ENCODE results near the gene SLC25A26. TPM values are rescaled to one million over a fixed set of nuclear protein-coding genes. Genes with fewer than 3 reads are reported as not detected.

The SLC25A26 gene
- total RNA-seq, 1 experiment from 2014 or later: 23.8 TPM

GRCh38 chr3:66403323-66403990 lies 182.7 kb downstream of the SLC25A26 start:
- Histone ChIP-seq H3K27ac (ENCODE audit: low read depth, low read length) (no peak overlapping the region), H4K20me1 (ENCODE audit: insufficient read depth) (no peaks in the 10 kb centered on the region), H3K4me2 (ENCODE audit: low read length) (no peak overlapping the region), H3K9ac (ENCODE audit: low read length) (no peak overlapping the region), H3K9me2 (ENCODE audit: insufficient read depth) (no peaks in the 10 kb centered on the region), H3K4me1 (ENCODE audit: control insufficient read depth in 1 of 2, insufficient read depth in 2 of 2, low read length in 2 of 2) (no peaks in the 10 kb centered on the region), H3K79me2 (ENCODE audit: insufficient read depth, low read length) (no peaks in the 10 kb centered on the region), H3K36me3 (ENCODE audit: control insufficient read depth in 1 of 2, insufficient read depth in 2 of 2, low read length in 2 of 2) (no peaks in the 10 kb centered on the region), H2AFZ (ENCODE audit: low read depth, low read length, poor library complexity, severe bottlenecking) (no peak overlapping the region), H3K9me3 (ENCODE audit: control insufficient read depth in 1 of 2, insufficient read depth in 1 of 2, low read depth in 1 of 2, low read length in 2 of 2) (no peaks in the 10 kb centered on the region), H3K27me3 (ENCODE audit: insufficient read depth, low read length) (no peaks in the 10 kb centered on the region), H3K4me3 (replicated peaks in 1 of 2; ENCODE audit: low read depth in 1 of 2, low read length in 2 of 2) (no peak overlapping the region)
- RAD21 ChIA-PET (ENCODE audit: low non-redundant PET in 1 of 2, low total read pairs in 2 of 2, uncharacterized antibody in 2 of 2, unreplicated experiment in 2 of 2): no interaction called here
- intact Hi-C loops (cut with micrococcal nuclease): no loop called here
- ATAC-seq (no peak), DNase-seq (ENCODE audit: low read depth, low spot score) (no peak)
- CTCF ChIA-PET: interaction anchor here (2.0 kb wide), 1 partner anchor 418 kb away, joined by 7 read pairs; no protein-coding TSS in a partner anchor
- POLR2A ChIA-PET: no interaction called here
- no peak for TF ChIP-seq EGR1 (IDR thresholded peaks at IDR 0.05; ENCODE audit: low read depth)
- no peak for TF ChIP-seq JUND (IDR thresholded peaks at IDR 0.05)
- no peak for TF ChIP-seq EZH2 (IDR thresholded peaks at IDR 0.05)
- TF ChIP-seq SIN3A (IDR thresholded peaks at IDR 0.05; ENCODE audit: low read depth): no peak
- no peak for TF ChIP-seq POLR2A (IDR thresholded peaks at IDR 0.05; ENCODE audit: borderline replicate concordance, extremely low read depth, insufficient read depth, insufficient read length)
- BruUV-seq (replicated peaks): no TSS peak

- H3K4me1 ChIP-seq (ENCODE audit: control insufficient read depth in 1 of 2, insufficient read depth in 2 of 2, low read length in 2 of 2): no peaks in the 10 kb centered on the region
- H3K9me2 ChIP-seq (ENCODE audit: insufficient read depth): no peaks in the 10 kb centered on the region
- H2AFZ ChIP-seq (ENCODE audit: low read depth, low read length, poor library complexity, severe bottlenecking): no peak overlapping the region
- DNase-seq (ENCODE audit: low read depth, low spot score): no peak
- RAD21 ChIA-PET (ENCODE audit: low non-redundant PET in 1 of 2, low total read pairs in 2 of 2, uncharacterized antibody in 2 of 2, unreplicated experiment in 2 of 2): no interaction called here
- H3K9ac ChIP-seq (ENCODE audit: low read length): no peak overlapping the region
- intact Hi-C loops (cut with micrococcal nuclease): no loop called here
- H3K4me3 ChIP-seq (replicated peaks in 1 of 2; ENCODE audit: low read depth in 1 of 2, low read length in 2 of 2): no peak overlapping the region
- no TSS peak for BruUV-seq (replicated peaks)
- H3K9me3 ChIP-seq (ENCODE audit: control insufficient read depth in 1 of 2, insufficient read depth in 1 of 2, low read depth in 1 of 2, low read length in 2 of 2): no peaks in the 10 kb centered on the region
- H3K27me3 ChIP-seq (ENCODE audit: insufficient read depth, low read length): no peaks in the 10 kb centered on the region
- H3K4me2 ChIP-seq (ENCODE audit: low read length): no peak overlapping the region
- CTCF ChIA-PET: interaction anchor here (2.0 kb wide), 1 partner anchor 418 kb away, joined by 7 read pairs; no protein-coding TSS in a partner anchor
- no peaks in the 10 kb centered on the region for H3K36me3 ChIP-seq (ENCODE audit: control insufficient read depth in 1 of 2, insufficient read depth in 2 of 2, low read length in 2 of 2)
- POLR2A ChIA-PET: no interaction called here
- no peak for ATAC-seq
- no peak overlapping the region for H3K27ac ChIP-seq (ENCODE audit: low read depth, low read length)
- no peaks in the 10 kb centered on the region for H3K79me2 ChIP-seq (ENCODE audit: insufficient read depth, low read length)
- TF ChIP-seq ZNF274 (IDR thresholded peaks at IDR 0.05; ENCODE audit: low read depth, low read length) (no peak), CTCF (IDR thresholded peaks at IDR 0.05 in 2 of 3, conservative IDR thresholded peaks at IDR 0.05 in 1 of 3; ENCODE audit: borderline replicate concordance in 1 of 3, insufficient read depth in 1 of 3, low read depth in 2 of 3, low read length in 2 of 3) (no peak), ZBTB33 (IDR thresholded peaks at IDR 0.05; ENCODE audit: extremely low read depth, insufficient replicate concordance, low read length) (no peak), POLR2A (IDR thresholded peaks at IDR 0.05; ENCODE audit: borderline replicate concordance, extremely low read depth, insufficient read depth, insufficient read length) (no peak), EZH2phosphoT487 (IDR thresholded peaks at IDR 0.05; ENCODE audit: borderline replicate concordance) (no peak), ZFX (IDR thresholded peaks at IDR 0.05) (no peak)
- no peaks in the 10 kb centered on the region for H4K20me1 ChIP-seq (ENCODE audit: insufficient read depth)
Observed at GRCh38 chr3:66404197-66404596, 183.4 kb downstream of the SLC25A26 start.

Measured in HCT116 (cell line).